Fibroblast of lung (primary cell): ENCODE measurements around the gene FOXD4L6.
"Not testable (repeated sequence)": the region's sequence is repeated elsewhere in the genome, so short reads cannot be mapped to it uniquely, and the experiment has no call there.

Experiments used
- EZH2 ChIP-seq: IDR thresholded peaks from 2 replicates; pipeline ENCODE4 v1.5.1; 2012; ENCODE audit warnings: low read length, control low read depth, mild to moderate bottlenecking; ENCODE audit errors: missing control alignments
- TF ChIP-seq, protein P1 (sequence below), 2 donors: IDR thresholded peaks in 1 of 2; conservative IDR thresholded peaks in 1 of 2; 1 replicate in 1 of 2; 2 replicates in 1 of 2; pipeline ENCODE4 v1.5.1; 2011 to 2012; ENCODE audit warnings: low read length in 2 of 2, control low read depth in 1 of 2, inconsistent platforms in 1 of 2, low read depth in 1 of 2, mild to moderate bottlenecking in 1 of 2

DNA sequence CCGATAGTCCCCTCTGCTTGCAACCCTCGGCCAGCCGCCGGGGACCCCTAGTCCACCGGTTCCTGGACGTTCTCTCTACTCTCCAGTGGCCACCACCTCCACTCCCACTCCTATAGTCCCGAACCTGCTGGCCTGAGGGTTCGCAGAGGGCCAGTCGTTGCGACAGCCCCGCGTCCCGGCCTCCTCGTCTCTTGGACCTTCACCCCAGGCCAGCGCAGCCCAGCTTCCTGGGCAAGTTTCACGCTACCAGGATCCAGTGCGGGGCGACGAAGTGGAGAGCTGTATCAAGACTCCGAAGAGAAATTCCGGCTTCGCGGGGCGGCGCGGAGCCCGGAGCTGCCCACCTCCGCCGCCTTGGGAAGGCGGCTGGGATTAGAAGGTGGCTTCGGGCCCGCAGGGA is 5.1 kb downstream of the FOXD4L6 start:
- TF ChIP-seq, protein P1, sequence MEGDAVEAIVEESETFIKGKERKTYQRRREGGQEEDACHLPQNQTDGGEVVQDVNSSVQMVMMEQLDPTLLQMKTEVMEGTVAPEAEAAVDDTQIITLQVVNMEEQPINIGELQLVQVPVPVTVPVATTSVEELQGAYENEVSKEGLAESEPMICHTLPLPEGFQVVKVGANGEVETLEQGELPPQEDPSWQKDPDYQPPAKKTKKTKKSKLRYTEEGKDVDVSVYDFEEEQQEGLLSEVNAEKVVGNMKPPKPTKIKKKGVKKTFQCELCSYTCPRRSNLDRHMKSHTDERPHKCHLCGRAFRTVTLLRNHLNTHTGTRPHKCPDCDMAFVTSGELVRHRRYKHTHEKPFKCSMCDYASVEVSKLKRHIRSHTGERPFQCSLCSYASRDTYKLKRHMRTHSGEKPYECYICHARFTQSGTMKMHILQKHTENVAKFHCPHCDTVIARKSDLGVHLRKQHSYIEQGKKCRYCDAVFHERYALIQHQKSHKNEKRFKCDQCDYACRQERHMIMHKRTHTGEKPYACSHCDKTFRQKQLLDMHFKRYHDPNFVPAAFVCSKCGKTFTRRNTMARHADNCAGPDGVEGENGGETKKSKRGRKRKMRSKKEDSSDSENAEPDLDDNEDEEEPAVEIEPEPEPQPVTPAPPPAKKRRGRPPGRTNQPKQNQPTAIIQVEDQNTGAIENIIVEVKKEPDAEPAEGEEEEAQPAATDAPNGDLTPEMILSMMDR (conservative IDR thresholded peaks at IDR 0.05 in 1 of 2, IDR thresholded peaks at IDR 0.05 in 1 of 2; ENCODE audit: low read depth in 1 of 2, low read length in 2 of 2) = not testable (repeated sequence)
- not testable (repeated sequence) for TF ChIP-seq EZH2
